ENCODE results near the gene SMIM9.

SMIM9 gene

DNA sequence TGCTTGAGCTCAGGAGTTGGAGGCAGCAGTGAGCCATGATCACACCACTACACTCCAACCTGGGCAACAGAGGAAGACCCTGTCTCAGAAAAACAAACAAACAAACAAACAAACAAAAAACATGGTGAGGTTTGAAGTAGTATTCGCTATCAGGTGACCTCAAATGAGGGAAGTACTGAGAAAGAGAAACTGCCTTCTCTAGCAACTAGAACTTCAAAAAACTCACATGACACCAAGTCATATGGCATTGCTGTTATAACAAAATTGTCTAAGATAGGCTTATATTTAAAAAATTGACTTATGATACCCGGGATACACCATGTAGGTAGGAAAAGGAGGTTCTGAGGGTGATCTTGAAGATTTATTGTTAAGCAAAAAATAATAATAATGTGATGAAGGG, 39.4 kb downstream of the SMIM9 start:
- Histone ChIP-seq H3K4me3 (ENCODE audit: low read depth, low read length) (no peak overlapping the region), H3K9me3 (ENCODE audit: control insufficient read depth, insufficient read depth, low read length) (no peaks in the 10 kb centered on the region), H3K27me3 (ENCODE audit: control insufficient read depth, insufficient read depth, low read length) (no peaks in the 10 kb centered on the region), H3K36me3 (ENCODE audit: control insufficient read depth, insufficient read depth, low read length) (no peaks in the 10 kb centered on the region), H3K9ac (ENCODE audit: low read depth, low read length) (no peak overlapping the region), H3K4me1 (ENCODE audit: control insufficient read depth, insufficient read depth, low read length) (peaks cover 6% of the 10 kb centered on the region)

DNA sequence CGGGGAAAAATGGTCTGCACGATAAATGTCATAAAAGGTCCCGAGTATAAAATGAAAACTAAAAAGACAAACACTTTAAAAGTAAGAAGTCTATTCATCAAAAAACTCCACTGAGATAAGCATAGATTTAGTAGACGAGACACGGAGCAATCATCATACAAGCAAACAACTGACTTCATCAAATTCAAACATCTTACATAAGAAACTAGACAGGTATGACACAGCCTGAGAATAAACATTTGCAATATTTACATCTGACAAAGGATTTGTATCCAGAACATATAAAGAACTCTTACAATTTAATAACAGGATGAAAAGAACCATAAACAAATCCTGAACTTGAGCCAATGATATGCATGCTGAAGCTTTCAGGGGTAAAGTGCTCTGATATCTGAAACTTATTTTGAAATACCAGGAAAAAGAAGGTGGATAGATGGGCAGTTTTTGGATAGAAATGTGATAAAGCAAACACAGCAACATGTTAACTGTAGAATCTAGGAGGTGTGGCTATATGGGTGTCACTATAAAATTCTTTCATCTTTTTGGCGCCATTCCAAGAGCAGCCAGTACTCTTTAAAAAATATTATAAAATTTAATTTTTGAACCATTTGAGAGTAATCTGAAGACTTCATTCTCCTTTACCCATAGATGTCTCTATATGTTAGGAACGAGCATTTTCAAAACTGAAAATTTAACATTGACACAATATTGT, 41.2 kb downstream of the SMIM9 start:
- Histone ChIP-seq H3K36me3 (ENCODE audit: control insufficient read depth, insufficient read depth, low read length) (no peaks in the 10 kb centered on the region), H3K4me1 (ENCODE audit: control insufficient read depth, insufficient read depth, low read length) (peaks cover 2% of the 10 kb centered on the region), H3K4me3 (ENCODE audit: low read depth, low read length) (no peak overlapping the region), H3K9me3 (ENCODE audit: control insufficient read depth, insufficient read depth, low read length) (no peaks in the 10 kb centered on the region), H3K27me3 (ENCODE audit: control insufficient read depth, insufficient read depth, low read length) (no peaks in the 10 kb centered on the region), H3K9ac (ENCODE audit: low read depth, low read length) (no peak overlapping the region)

DNA sequence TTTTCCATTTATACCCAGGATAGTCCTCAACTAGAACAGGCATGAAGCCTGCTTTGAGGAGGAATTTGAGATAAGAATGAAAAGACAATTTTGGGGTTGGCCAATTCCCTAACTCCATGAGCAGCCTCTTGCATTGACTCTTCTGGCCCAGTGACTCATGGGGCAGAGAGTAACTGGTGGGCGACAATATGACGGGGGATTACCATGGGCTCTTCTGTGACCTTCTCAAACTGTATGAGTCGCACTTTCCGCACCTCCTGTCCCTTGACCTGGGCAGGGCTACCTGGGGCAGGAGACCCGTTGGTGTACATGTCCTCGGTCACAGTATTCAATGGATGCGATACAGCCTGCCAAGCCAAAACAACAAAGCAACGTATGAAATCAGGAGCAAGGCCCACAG, 42.5 kb downstream of the SMIM9 start:
- H3K9me3 ChIP-seq (ENCODE audit: control insufficient read depth, insufficient read depth, low read length) = no peaks in the 10 kb centered on the region
- H3K9ac ChIP-seq (ENCODE audit: low read depth, low read length) = no peak overlapping the region
- no peak overlapping the region for H3K4me3 ChIP-seq (ENCODE audit: low read depth, low read length)
- H3K27me3 ChIP-seq (ENCODE audit: control insufficient read depth, insufficient read depth, low read length) = no peaks in the 10 kb centered on the region
- peaks cover 2% of the 10 kb centered on the region for H3K4me1 ChIP-seq (ENCODE audit: control insufficient read depth, insufficient read depth, low read length)
- no peaks in the 10 kb centered on the region for H3K36me3 ChIP-seq (ENCODE audit: control insufficient read depth, insufficient read depth, low read length)

DNA sequence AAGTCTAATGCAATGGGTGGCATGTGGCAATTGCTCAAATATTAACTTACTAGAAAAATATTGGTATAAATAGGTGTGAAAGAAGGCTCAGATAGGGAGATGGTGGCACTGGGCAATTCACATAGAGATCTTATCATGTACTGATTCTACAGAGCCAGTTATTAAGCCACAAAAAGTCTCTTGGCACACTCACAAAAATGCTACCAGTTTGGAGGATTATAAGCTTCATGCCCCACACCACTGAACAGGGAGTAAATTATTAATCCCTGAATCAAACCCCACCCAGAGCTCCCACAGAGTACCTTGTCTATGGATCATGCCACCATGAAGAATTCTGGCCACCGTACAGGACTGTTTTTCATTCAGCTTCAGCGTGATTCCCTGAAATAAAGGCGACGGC, 43.0 kb downstream of the SMIM9 start:
- Histone ChIP-seq H3K4me1 (ENCODE audit: control insufficient read depth, insufficient read depth, low read length) (peaks cover 2% of the 10 kb centered on the region), H3K9ac (ENCODE audit: low read depth, low read length) (no peak overlapping the region), H3K9me3 (ENCODE audit: control insufficient read depth, insufficient read depth, low read length) (no peaks in the 10 kb centered on the region), H3K36me3 (ENCODE audit: control insufficient read depth, insufficient read depth, low read length) (no peaks in the 10 kb centered on the region), H3K4me3 (ENCODE audit: low read depth, low read length) (no peak overlapping the region), H3K27me3 (ENCODE audit: control insufficient read depth, insufficient read depth, low read length) (no peaks in the 10 kb centered on the region)

DNA sequence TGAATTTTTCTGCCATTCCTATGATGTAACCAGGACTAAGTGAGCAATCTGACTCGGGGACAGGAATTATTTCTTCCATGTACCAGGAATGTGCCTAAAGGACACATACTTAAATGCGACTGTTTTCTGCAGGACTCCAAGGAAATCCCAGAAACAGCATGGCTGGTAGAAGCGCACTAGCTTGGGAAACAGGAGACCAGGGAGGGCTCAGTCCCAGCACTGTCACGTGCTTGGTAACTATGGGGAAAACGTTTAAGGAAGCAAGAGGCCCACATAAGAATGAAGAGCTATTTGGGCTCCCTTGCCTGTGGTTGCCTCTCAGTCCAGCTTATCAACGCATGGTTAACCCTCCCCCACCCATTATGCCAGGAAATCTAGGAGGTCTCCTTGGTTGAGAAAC, 48.7 kb downstream of the SMIM9 start:
- Histone ChIP-seq H3K9me3 (ENCODE audit: control insufficient read depth, insufficient read depth, low read length) (peaks cover 2% of the 10 kb centered on the region), H3K4me3 (ENCODE audit: low read depth, low read length) (no peak overlapping the region), H3K36me3 (ENCODE audit: control insufficient read depth, insufficient read depth, low read length) (no peaks in the 10 kb centered on the region), H3K9ac (ENCODE audit: low read depth, low read length) (no peak overlapping the region), H3K27me3 (ENCODE audit: control insufficient read depth, insufficient read depth, low read length) (no peaks in the 10 kb centered on the region), H3K4me1 (ENCODE audit: control insufficient read depth, insufficient read depth, low read length) (peaks cover under 1% of the 10 kb centered on the region)

DNA sequence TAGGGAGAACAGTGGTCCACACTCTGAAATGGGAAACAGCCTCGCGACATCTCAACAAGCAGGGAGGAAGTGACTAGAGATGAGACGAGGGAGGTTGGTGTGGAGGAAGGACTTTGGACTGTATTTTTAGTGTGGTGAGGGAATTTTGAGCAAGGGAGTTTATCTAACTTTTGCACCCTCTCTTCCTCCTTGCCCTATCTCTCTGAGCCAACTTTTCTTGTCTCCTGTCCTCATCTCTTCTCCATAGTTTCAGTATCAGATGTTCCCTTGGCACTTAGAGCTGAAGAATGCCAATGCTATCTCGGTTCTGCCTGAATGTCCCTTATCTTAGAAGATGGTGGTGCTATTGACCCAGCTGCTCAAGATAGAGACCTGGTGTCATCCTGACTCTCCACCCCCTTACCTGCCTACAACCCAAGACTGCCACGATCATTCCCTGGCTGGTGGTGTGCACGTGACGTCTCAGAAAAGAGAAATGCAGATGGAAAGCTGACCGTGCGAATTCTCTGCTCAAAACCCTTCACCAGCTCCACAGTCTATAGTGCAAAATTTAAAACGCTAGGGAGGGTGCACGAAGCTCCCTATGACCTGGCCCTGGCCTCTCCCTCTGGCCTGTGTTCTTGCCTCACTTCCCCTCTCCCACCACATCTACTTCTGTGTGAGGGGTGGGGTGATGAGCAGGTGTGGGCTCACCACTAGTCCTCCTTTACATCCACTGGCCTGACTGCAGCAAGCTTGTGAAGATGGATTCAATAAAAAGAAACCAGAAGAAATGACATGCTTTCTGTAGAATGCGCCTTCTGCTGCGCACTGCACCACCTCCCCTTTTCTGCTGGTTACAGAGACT, 50.1 kb downstream of the SMIM9 start:
- Histone ChIP-seq H3K4me3 (ENCODE audit: low read depth, low read length) (no peak overlapping the region), H3K36me3 (ENCODE audit: control insufficient read depth, insufficient read depth, low read length) (no peaks in the 10 kb centered on the region), H3K4me1 (ENCODE audit: control insufficient read depth, insufficient read depth, low read length) (no peaks in the 10 kb centered on the region), H3K27me3 (ENCODE audit: control insufficient read depth, insufficient read depth, low read length) (no peaks in the 10 kb centered on the region), H3K9me3 (ENCODE audit: control insufficient read depth, insufficient read depth, low read length) (peaks cover 2% of the 10 kb centered on the region), H3K9ac (ENCODE audit: low read depth, low read length) (no peak overlapping the region)

DNA sequence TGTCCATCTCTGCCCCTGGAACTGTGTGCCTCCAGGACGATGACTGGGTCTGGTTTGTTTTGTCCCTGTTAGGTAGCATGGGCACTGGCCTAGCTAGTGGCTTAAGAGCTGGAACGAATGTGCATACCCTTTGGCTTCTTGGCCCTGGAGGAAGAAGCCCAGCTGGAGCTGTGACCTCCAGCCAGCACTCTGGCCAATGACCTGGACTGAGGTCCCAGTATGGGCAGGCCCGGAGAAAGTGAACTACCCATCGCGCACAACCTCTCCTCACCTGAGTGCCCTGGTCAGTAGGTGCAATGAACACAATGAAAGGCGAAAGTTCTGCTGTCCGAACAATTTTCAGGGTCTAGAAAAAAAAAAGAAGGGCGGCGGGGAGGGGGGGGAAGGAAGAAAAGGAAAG, 53.5 kb downstream of the SMIM9 start:
- Histone ChIP-seq H3K4me3 (ENCODE audit: low read depth, low read length) (no peak overlapping the region), H3K9ac (ENCODE audit: low read depth, low read length) (no peak overlapping the region), H3K4me1 (ENCODE audit: control insufficient read depth, insufficient read depth, low read length) (no peaks in the 10 kb centered on the region), H3K36me3 (ENCODE audit: control insufficient read depth, insufficient read depth, low read length) (peaks cover 8% of the 10 kb centered on the region), H3K9me3 (ENCODE audit: control insufficient read depth, insufficient read depth, low read length) (peaks cover 2% of the 10 kb centered on the region), H3K27me3 (ENCODE audit: control insufficient read depth, insufficient read depth, low read length) (no peaks in the 10 kb centered on the region)

DNA sequence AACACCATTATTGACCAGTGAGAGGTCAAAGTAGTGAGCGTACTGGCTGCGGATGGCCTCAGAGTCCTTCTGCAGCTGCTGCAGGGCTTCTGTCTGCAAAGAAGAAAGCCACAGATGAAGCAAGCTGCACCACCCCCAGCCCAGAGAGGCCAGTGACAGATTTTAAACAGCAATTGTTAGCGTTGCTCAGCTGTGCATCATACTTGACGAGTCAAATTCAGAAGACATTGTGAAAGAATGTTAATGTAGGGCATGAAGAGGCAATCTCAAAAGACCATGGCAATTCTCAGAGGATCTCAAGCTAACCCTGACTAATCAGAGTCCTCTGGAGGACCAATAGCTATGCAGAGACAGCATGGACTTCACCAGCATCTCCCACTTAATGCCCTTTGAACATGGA, 55.2 kb downstream of the SMIM9 start:
- peaks cover 25% of the 10 kb centered on the region for H3K36me3 ChIP-seq (ENCODE audit: control insufficient read depth, insufficient read depth, low read length)
- no peaks in the 10 kb centered on the region for H3K27me3 ChIP-seq (ENCODE audit: control insufficient read depth, insufficient read depth, low read length)
- H3K9me3 ChIP-seq (ENCODE audit: control insufficient read depth, insufficient read depth, low read length) = peaks cover 2% of the 10 kb centered on the region
- no peaks in the 10 kb centered on the region for H3K4me1 ChIP-seq (ENCODE audit: control insufficient read depth, insufficient read depth, low read length)
- H3K4me3 ChIP-seq (ENCODE audit: low read depth, low read length) = no peak overlapping the region
- H3K9ac ChIP-seq (ENCODE audit: low read depth, low read length) = no peak overlapping the region

DNA sequence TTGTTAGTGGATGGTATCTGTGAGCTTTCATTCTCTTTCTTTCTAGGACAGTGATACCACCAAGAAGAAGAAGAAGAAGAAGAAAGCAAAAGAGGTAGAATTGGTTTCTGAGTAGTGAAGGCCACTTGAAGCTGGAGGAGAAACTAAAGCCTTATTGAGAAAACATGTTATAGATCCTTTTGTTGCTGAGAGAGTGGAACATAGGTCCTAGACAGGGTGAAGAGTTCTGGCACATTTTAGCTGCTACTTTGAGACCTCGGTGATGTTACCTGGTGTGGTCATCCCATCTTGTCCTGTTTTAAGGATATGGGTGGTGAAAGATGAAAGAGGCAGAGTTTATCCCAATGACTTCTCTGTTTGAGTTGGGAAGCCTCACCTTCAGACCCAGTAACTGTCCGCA, 57.7 kb downstream of the SMIM9 start:
- Histone ChIP-seq H3K27me3 (ENCODE audit: control insufficient read depth, insufficient read depth, low read length) (no peaks in the 10 kb centered on the region), H3K9ac (ENCODE audit: low read depth, low read length) (no peak overlapping the region), H3K4me3 (ENCODE audit: low read depth, low read length) (no peak overlapping the region), H3K36me3 (ENCODE audit: control insufficient read depth, insufficient read depth, low read length) (peaks cover 32% of the 10 kb centered on the region), H3K9me3 (ENCODE audit: control insufficient read depth, insufficient read depth, low read length) (peaks cover 2% of the 10 kb centered on the region), H3K4me1 (ENCODE audit: control insufficient read depth, insufficient read depth, low read length) (no peaks in the 10 kb centered on the region)

DNA sequence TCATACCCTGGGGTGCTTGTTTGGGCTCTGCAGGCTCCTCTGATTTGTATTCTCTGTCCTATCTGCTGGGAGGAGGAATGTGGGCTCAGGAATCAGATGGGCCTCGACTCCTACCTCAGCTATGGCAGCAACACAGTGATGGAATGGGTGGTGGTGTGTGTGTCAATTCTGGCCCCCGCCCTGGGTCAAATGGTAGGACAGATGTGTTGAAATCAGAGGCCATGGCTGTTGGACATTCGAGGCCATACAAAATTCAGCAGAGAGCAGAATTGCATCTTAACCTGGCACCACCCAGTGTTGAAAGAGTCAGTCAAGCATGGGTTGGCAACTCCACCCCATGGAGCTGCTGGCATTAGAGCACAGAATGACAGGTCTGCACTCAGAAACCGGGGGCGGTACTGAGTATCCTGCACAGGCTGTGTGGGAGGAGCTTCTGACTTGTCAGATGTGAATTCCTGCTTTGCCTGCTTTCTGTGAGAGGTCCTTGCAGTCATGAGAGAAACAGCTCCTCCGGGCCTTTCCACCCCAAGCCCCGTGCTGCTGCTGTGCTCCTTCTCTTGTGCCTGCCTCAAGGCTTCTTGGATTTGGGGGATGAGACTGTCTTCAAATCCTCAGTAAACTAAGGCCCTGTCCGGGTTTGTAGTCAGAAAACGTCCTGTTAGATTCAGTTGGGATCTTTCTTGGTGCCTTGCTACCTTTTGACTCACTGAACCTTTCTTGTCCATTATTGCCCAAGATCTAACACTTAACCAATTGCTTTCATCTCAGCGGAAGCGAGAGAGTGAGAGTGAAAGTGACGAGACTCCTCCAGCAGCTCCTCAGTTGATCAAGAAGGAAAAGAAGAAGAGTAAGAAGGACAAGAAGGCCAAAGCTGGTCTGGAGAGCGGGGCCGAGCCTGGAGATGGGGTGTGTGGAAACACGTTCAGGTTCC, 58.8 kb downstream of the SMIM9 start:
- Histone ChIP-seq H3K4me3 (ENCODE audit: low read depth, low read length) (no peak overlapping the region), H3K27me3 (ENCODE audit: control insufficient read depth, insufficient read depth, low read length) (no peaks in the 10 kb centered on the region), H3K4me1 (ENCODE audit: control insufficient read depth, insufficient read depth, low read length) (no peaks in the 10 kb centered on the region), H3K9ac (ENCODE audit: low read depth, low read length) (no peak overlapping the region), H3K9me3 (ENCODE audit: control insufficient read depth, insufficient read depth, low read length) (peaks cover under 1% of the 10 kb centered on the region), H3K36me3 (ENCODE audit: control insufficient read depth, insufficient read depth, low read length) (peaks cover 35% of the 10 kb centered on the region)

DNA sequence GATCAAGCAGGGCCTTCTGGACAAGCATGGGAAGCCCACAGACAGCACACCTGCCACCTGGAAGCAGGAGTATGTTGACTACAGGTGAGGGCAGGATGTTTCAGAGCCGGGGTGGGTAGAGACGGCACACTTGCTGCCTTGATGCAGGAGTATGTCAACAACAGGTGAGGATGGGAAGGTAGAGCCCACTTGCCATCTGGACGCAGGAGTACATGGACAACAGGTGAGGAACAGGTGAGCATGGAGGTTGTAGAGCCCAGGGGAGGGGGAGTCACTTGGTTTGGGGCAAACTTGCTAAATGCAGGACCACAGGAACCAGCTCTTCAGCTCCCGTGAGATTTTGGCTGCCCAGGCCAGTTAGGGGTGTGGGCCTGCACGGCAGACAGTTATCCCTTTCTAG, 59.8 kb downstream of the SMIM9 start:
- no peaks in the 10 kb centered on the region for H3K27me3 ChIP-seq (ENCODE audit: control insufficient read depth, insufficient read depth, low read length)
- no peaks in the 10 kb centered on the region for H3K4me1 ChIP-seq (ENCODE audit: control insufficient read depth, insufficient read depth, low read length)
- H3K36me3 ChIP-seq (ENCODE audit: control insufficient read depth, insufficient read depth, low read length) = peaks cover 35% of the 10 kb centered on the region
- no peak overlapping the region for H3K9ac ChIP-seq (ENCODE audit: low read depth, low read length)
- H3K9me3 ChIP-seq (ENCODE audit: control insufficient read depth, insufficient read depth, low read length) = no peaks in the 10 kb centered on the region
- no peak overlapping the region for H3K4me3 ChIP-seq (ENCODE audit: low read depth, low read length)

All from iPS-15b (cell line).